Fibroblast of lung (primary cell): Measurements from ENCODE around the gene SIGLEC11. TPM values are rescaled to one million over a fixed set of nuclear protein-coding genes. Genes with fewer than 3 reads are reported as not detected.

Experiments
- DNase-seq, 2 donors: peaks; one replicate each; pipeline versions ENCODE4 v3.0.0 to v3.0.0-alpha.2; 2010; ENCODE audit warnings: low read depth in 2 of 2
- H2AFZ ChIP-seq: 2 replicates; pipeline ENCODE4 v1.5.1; 2012; ENCODE audit warnings: low read length, control low read depth, inconsistent platforms
- H3K27ac ChIP-seq: 2 replicates; pipeline ENCODE4 v1.5.1; 2011; ENCODE audit warnings: low read length, control low read depth; ENCODE audit not compliant: insufficient read depth
- H3K27me3 ChIP-seq: 2 replicates; pipeline ENCODE4 v1.5.1; 2011; ENCODE audit warnings: mild to moderate bottlenecking, low read length; ENCODE audit not compliant: control insufficient read depth, insufficient read depth
- H3K36me3 ChIP-seq: 2 replicates; pipeline ENCODE4 v1.5.1; 2011; ENCODE audit warnings: low read length; ENCODE audit not compliant: control insufficient read depth, insufficient read depth
- H3K4me1 ChIP-seq: 2 replicates; pipeline ENCODE4 v1.5.1; 2011; ENCODE audit warnings: low read length; ENCODE audit not compliant: control insufficient read depth, insufficient read depth; ENCODE audit errors: extremely low read depth
- H3K4me2 ChIP-seq: 2 replicates; pipeline ENCODE4 v1.5.1; 2011; ENCODE audit warnings: low read length, control low read depth; ENCODE audit not compliant: insufficient read depth; ENCODE audit errors: extremely low read depth
- H3K4me3 ChIP-seq, 4 experiments: fragments of 200-600 bp in 1 of 4; sonication (generic) in 1 of 4; replicated peaks in 1 of 4; 2 replicates each; pipeline ENCODE4 v1.5.1; 2011 to 2016; ENCODE audit warnings: low read length in 4 of 4, low read depth in 3 of 4, mild to moderate bottlenecking in 3 of 4, control low read depth in 2 of 4, inconsistent platforms in 1 of 4, mixed read lengths in 1 of 4; ENCODE audit not compliant: insufficient read depth in 1 of 4; ENCODE audit errors: control extremely low read depth in 1 of 4
- H3K79me2 ChIP-seq: 2 replicates; pipeline ENCODE4 v1.5.1; 2012; ENCODE audit warnings: mild to moderate bottlenecking, low read length, inconsistent platforms; ENCODE audit not compliant: control insufficient read depth, insufficient read depth
- H3K9ac ChIP-seq: 2 replicates; pipeline ENCODE4 v1.5.1; 2011; ENCODE audit warnings: mild to moderate bottlenecking, low read length, control low read depth; ENCODE audit not compliant: insufficient read depth
- H3K9me3 ChIP-seq: 2 replicates; pipeline ENCODE4 v1.5.1; 2012; ENCODE audit warnings: low read depth, low read length; ENCODE audit not compliant: control insufficient read depth, insufficient read depth
- H4K20me1 ChIP-seq: 2 replicates; pipeline ENCODE4 v1.5.1; 2011; ENCODE audit warnings: low read length; ENCODE audit not compliant: control insufficient read depth, insufficient read depth; ENCODE audit errors: extremely low read depth
- EZH2 ChIP-seq: IDR thresholded peaks from 2 replicates; pipeline ENCODE4 v1.5.1; 2012; ENCODE audit warnings: low read length, control low read depth, mild to moderate bottlenecking; ENCODE audit errors: missing control alignments
- polyA plus RNA-seq, 2 donors: library from polyadenylated mRNA; depleted of rRNA in 1 of 2; stranded (reverse) in 1 of 2; unstranded in 1 of 2; fragments of >200 nt; gene quantifications; 2 replicates each; pipeline ENCODE4 v1.2.1, GENCODE V29; 2011 to 2012; ENCODE audit warnings: missing spikeins in 1 of 2
- total RNA-seq: library from RNA; depleted of rRNA; stranded (reverse); fragments of >200 nt; gene quantifications from 2 replicates; pipeline ENCODE4 v1.2.1, GENCODE V29; 2014
- TF ChIP-seq, protein P1 (sequence below), 2 donors: IDR thresholded peaks in 1 of 2; conservative IDR thresholded peaks in 1 of 2; 1 replicate in 1 of 2; 2 replicates in 1 of 2; pipeline ENCODE4 v1.5.1; 2011 to 2012; ENCODE audit warnings: low read length in 2 of 2, control low read depth in 1 of 2, inconsistent platforms in 1 of 2, low read depth in 1 of 2, mild to moderate bottlenecking in 1 of 2

The SIGLEC11 gene
- total and polyA plus RNA-seq, 2 donors (not counting 1 experiment from before 2014, with no cell fraction given): not detected

DNA sequence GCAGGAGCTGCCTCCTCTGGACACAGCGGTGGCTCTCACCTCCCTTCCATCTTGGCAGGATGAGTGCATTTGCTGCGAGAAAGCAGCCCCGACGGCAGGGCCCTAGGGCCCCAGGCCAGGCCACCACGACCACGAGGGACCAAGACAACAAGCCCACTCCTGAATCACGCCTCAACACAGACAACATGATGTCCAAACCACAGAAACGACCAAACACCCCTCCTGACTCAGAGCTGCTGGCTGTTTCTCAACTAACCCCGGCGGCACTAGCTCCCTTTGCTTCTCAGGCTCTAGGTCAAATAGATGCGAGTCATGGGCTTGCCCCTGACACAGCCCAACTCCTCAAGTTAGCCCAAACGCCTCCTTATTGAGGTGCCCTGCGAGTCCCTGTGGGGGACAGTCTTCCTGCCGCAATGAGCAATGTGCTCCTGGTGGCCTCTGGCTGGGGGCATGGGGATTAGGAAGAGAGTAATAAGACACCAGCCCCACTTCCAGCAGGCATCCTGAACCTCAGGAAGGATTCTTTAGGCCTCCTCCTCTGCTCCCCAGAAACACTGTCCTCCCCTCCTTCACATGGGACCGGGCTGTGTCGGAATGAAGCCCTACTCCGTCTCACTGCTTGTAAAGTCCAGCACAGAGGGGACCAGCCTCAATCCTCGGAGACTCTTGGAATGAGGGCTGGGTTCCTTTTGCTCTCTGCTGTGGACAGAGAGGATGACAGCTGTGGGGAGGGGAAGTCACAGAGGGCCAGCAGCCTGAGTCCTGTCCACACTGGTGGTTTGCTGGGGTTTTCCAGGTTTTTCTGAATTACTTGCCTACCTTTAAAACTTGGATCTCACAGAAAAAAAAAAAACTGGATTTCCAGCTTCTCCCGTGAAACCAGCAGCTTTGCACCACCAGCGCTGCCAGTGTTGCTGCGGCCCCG lies 38.8 kb downstream of the SIGLEC11 start:
- Histone ChIP-seq H3K79me2 (peaks cover 87% of the 10 kb centered on the region), H2AFZ (no peak overlapping the region), H3K9me3 (no peaks in the 10 kb centered on the region), H3K4me2 (peak overlapping the region; percentile 7), H3K27me3 (no peaks in the 10 kb centered on the region), H4K20me1 (no peaks in the 10 kb centered on the region), H3K4me3 (no peak overlapping the region), H3K36me3 (peaks cover 24% of the 10 kb centered on the region), H3K9ac (no peak overlapping the region), H3K4me1 (peaks cover 7% of the 10 kb centered on the region), H3K27ac (peak overlapping the region; percentile 56)
- peak; percentile 60 to 61 for DNase-seq
- TF ChIP-seq, protein P1, sequence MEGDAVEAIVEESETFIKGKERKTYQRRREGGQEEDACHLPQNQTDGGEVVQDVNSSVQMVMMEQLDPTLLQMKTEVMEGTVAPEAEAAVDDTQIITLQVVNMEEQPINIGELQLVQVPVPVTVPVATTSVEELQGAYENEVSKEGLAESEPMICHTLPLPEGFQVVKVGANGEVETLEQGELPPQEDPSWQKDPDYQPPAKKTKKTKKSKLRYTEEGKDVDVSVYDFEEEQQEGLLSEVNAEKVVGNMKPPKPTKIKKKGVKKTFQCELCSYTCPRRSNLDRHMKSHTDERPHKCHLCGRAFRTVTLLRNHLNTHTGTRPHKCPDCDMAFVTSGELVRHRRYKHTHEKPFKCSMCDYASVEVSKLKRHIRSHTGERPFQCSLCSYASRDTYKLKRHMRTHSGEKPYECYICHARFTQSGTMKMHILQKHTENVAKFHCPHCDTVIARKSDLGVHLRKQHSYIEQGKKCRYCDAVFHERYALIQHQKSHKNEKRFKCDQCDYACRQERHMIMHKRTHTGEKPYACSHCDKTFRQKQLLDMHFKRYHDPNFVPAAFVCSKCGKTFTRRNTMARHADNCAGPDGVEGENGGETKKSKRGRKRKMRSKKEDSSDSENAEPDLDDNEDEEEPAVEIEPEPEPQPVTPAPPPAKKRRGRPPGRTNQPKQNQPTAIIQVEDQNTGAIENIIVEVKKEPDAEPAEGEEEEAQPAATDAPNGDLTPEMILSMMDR (conservative IDR thresholded peaks at IDR 0.05 in 1 of 2, IDR thresholded peaks at IDR 0.05 in 1 of 2; ENCODE audit: low read depth in 1 of 2, low read length in 2 of 2): no peak
- TF ChIP-seq EZH2: no peak

DNA sequence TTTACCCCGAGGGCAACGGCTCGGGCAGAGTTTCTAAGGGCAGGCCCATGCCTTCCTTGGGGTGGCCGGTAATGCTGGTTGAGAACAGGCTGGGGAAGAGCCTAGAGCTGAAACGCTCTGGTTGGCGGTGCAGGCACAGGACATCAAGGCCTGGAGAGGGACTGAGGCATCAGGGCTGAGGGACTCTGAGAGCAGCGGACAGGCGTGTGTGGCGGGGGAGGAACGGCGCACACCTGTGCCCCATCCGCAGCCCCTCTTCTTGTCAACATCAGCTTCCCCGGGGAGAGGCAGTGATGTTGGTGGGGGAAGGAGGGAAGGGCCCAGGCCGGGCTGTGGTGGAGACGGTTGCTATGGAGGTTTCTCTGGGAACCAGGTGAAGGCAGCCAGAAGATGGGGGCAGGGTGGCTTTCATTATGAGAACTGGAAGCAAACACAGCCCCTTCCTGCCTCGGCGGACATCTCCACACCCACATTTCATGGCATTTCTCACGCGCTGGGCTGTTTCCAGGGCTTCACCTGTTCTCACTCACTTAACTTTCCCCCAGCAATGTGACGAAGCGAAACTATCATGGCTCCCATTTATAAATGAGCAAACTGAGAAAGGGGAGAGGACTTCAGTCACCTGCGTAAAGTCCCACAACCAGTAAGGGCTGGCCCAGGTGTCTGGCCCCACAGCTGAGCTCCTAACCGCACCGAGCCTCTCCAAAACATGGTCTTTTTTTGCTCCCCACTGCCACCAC lies 40.2 kb downstream of the SIGLEC11 start:
- no peak for DNase-seq

More for the DNA sequence above, 40.2 kb downstream of the SIGLEC11 start:
- Histone ChIP-seq H2AFZ (no peak overlapping the region), H3K36me3 (peaks cover 20% of the 10 kb centered on the region), H3K4me2 (no peak overlapping the region), H3K27me3 (no peaks in the 10 kb centered on the region), H3K9me3 (no peaks in the 10 kb centered on the region), H3K4me1 (peaks cover 7% of the 10 kb centered on the region), H3K27ac (no peak overlapping the region), H4K20me1 (no peaks in the 10 kb centered on the region), H3K4me3 (no peak overlapping the region), H3K9ac (no peak overlapping the region), H3K79me2 (peaks cover 82% of the 10 kb centered on the region)
- TF ChIP-seq, protein P1 (conservative IDR thresholded peaks at IDR 0.05 in 1 of 2, IDR thresholded peaks at IDR 0.05 in 1 of 2; ENCODE audit: low read depth in 1 of 2, low read length in 2 of 2): no peak
- TF ChIP-seq EZH2: no peak
